Measurements from ENCODE around the gene RAVER2. TPM values are rescaled to one million over a fixed set of nuclear protein-coding genes. Genes with fewer than 3 reads are reported as not detected.

The RAVER2 gene
- total and polyA plus RNA-seq, 12 donors: 4.1 to 30.6 (median 20.6) TPM

GRCh38 chr1:64839732-64840405 is 95.0 kb downstream of the RAVER2 start:
- Histone ChIP-seq H3K27me3 (no peaks in the 10 kb centered on the region), H3K36me3 (peaks cover 0 to 98% (median 46%) of the 10 kb centered on the region in 9 donors), H3K4me1 (peaks cover 0 to 19% (median 7%) of the 10 kb centered on the region in 9 donors), H3K27ac (no peak overlapping the region), H3K4me3 (no peak overlapping the region), H3K9me3 (no peaks in the 10 kb centered on the region)
- ATAC-seq (peak in 1 of 8 donors; percentile 21), DNase-seq (no peak)
- WGBS, 2 donors: 92 to 93% methylated on average over 15 of the region's 15 CpGs
- TF ChIP-seq CTCF (IDR thresholded peaks at IDR 0.05): no peak
- intact Hi-C loops (cut with DNase I): no loop called here

GRCh38 chr1:64841330-64842065 is 96.6 kb downstream of the RAVER2 start:
- 75 to 87% methylated on average over 6 of the region's 6 CpGs for WGBS, 2 donors
- TF ChIP-seq CTCF (IDR thresholded peaks at IDR 0.05): no peak
- Histone ChIP-seq H3K27ac (peak overlapping the region in 3 of 10 donors; percentile 14 to 51 (median 48)), H3K9me3 (no peaks in the 10 kb centered on the region), H3K4me3 (no peak overlapping the region), H3K36me3 (peaks cover 0 to 98% (median 48%) of the 10 kb centered on the region in 9 donors), H3K27me3 (no peaks in the 10 kb centered on the region), H3K4me1 (peaks cover 0 to 19% (median 7%) of the 10 kb centered on the region in 9 donors)
- ATAC-seq: no peak
- intact Hi-C loops (cut with DNase I): no loop called here
- no peak for DNase-seq

GRCh38 chr1:64842224-64842623 is 97.3 kb downstream of the RAVER2 start:
- peaks cover 0 to 98% (median 49%) of the 10 kb centered on the region in 9 donors for H3K36me3 ChIP-seq
- intact Hi-C loops (cut with DNase I): no loop called here
- no peak overlapping the region for H3K4me3 ChIP-seq
- peaks cover 0 to 19% (median 7%) of the 10 kb centered on the region in 9 donors for H3K4me1 ChIP-seq
- WGBS, 2 donors: 47 to 67% methylated on average over 2 of the region's 2 CpGs
- no peak for DNase-seq
- no peaks in the 10 kb centered on the region for H3K27me3 ChIP-seq
- H3K9me3 ChIP-seq: no peaks in the 10 kb centered on the region
- peak in 2 of 8 donors; percentile 35 to 61 for ATAC-seq
- TF ChIP-seq CTCF (IDR thresholded peaks at IDR 0.05): no peak
- H3K27ac ChIP-seq: peak overlapping the region in 3 of 10 donors; percentile 14 to 51 (median 48)

- ATAC-seq (no peak), DNase-seq (no peak)
- Histone ChIP-seq H3K4me1 (peaks cover 0 to 19% (median 7%) of the 10 kb centered on the region in 9 donors), H3K4me3 (no peak overlapping the region), H3K27ac (no peak overlapping the region), H3K36me3 (peaks cover 0 to 98% (median 46%) of the 10 kb centered on the region in 9 donors), H3K9me3 (no peaks in the 10 kb centered on the region), H3K27me3 (no peaks in the 10 kb centered on the region)
- no peak for TF ChIP-seq CTCF (IDR thresholded peaks at IDR 0.05)
- WGBS, 2 donors: 93 to 97% methylated on average over 9 of the region's 9 CpGs
- intact Hi-C loops (cut with DNase I): no loop called here
Measured at GRCh38 chr1:64843675-64844074, 98.8 kb downstream of the RAVER2 start.

All from heart right ventricle (tissue), 16 donors.